ENCODE results near the gene AUTS2.

GRCh38 chr7:70500261-70500660, 902.0 kb downstream of the AUTS2 start:
- TF ChIP-seq, protein P1, sequence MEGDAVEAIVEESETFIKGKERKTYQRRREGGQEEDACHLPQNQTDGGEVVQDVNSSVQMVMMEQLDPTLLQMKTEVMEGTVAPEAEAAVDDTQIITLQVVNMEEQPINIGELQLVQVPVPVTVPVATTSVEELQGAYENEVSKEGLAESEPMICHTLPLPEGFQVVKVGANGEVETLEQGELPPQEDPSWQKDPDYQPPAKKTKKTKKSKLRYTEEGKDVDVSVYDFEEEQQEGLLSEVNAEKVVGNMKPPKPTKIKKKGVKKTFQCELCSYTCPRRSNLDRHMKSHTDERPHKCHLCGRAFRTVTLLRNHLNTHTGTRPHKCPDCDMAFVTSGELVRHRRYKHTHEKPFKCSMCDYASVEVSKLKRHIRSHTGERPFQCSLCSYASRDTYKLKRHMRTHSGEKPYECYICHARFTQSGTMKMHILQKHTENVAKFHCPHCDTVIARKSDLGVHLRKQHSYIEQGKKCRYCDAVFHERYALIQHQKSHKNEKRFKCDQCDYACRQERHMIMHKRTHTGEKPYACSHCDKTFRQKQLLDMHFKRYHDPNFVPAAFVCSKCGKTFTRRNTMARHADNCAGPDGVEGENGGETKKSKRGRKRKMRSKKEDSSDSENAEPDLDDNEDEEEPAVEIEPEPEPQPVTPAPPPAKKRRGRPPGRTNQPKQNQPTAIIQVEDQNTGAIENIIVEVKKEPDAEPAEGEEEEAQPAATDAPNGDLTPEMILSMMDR (optimal IDR thresholded peaks at IDR 0.05 in 1 of 3, IDR thresholded peaks at IDR 0.05 in 1 of 3, conservative IDR thresholded peaks at IDR 0.05 in 1 of 3; ENCODE audit: extremely low read depth in 1 of 3, insufficient read depth in 2 of 3, low read length in 3 of 3), result no peak
- no peak for TF ChIP-seq EZH2 (IDR thresholded peaks at IDR 0.05; ENCODE audit: low read length)
